Activated T-cell treated with anti-CD3 and anti-CD28 coated beads, Interleukin-2, amount 50 U/mL, for 24 hours (primary cell): ENCODE results near the gene OPHN1.

Experiments
- DNase-seq: peaks from one replicate; pipeline ENCODE4 v3.0.0-alpha.2; 2020
- H3K27ac Mint-ChIP-seq: 2 replicates; pipeline ENCODE4 v1.8.0; 2020; ENCODE audit warnings: mild to moderate bottlenecking, mixed read lengths
- H3K27me3 Mint-ChIP-seq: 2 replicates; pipeline ENCODE4 v1.8.0; 2020; ENCODE audit warnings: mixed read lengths
- H3K36me3 Mint-ChIP-seq: 2 replicates; pipeline ENCODE4 v1.8.0; 2020; ENCODE audit warnings: low read depth, mixed read lengths
- H3K4me1 Mint-ChIP-seq: 2 replicates; pipeline ENCODE4 v1.8.0; 2020; ENCODE audit warnings: low read depth, mixed read lengths
- H3K4me3 Mint-ChIP-seq: 2 replicates; pipeline ENCODE4 v1.8.0; 2020; ENCODE audit warnings: mild to moderate bottlenecking, moderate library complexity, mixed read lengths
- H3K9me3 Mint-ChIP-seq: 2 replicates; pipeline ENCODE4 v1.8.0; 2020; ENCODE audit warnings: mixed read lengths

Gene OPHN1

DNA sequence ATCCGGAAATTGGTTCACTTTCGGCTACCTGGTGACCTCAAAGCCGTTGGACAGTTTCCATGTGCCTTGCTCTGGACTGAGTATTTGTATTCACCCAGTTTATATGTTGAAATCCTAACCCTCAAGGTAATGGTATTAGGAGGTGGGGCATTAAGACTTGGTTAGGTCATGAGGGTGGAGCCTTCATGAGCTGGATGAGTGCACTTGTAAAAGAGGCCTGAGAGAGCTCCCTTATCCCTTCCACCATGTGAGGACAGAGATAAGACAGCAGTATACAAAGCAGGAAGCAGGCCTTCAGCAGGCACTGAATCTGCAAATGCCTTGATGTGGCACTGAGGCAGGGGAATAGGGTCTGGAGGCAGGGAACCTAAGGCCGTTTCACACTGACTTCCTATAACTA lies 5.3 kb upstream of the OPHN1 start:
- peaks cover 72% of the 10 kb centered on the region for H3K27me3 Mint-ChIP-seq
- H3K4me3 Mint-ChIP-seq: no peak overlapping the region
- H3K4me1 Mint-ChIP-seq: peaks cover 10% of the 10 kb centered on the region
- H3K27ac Mint-ChIP-seq: no peak overlapping the region
- DNase-seq: no peak
- no peaks in the 10 kb centered on the region for H3K36me3 Mint-ChIP-seq
- H3K9me3 Mint-ChIP-seq: no peaks in the 10 kb centered on the region

GRCh38 chrX:68433981-68434299 lies 645 bp upstream of the OPHN1 start:
- peaks cover 79% of the 10 kb centered on the region for H3K27me3 Mint-ChIP-seq
- no peaks in the 10 kb centered on the region for H3K36me3 Mint-ChIP-seq
- H3K4me3 Mint-ChIP-seq: peak overlapping the region; percentile 71
- H3K27ac Mint-ChIP-seq: no peak overlapping the region
- peaks cover 5% of the 10 kb centered on the region for H3K4me1 Mint-ChIP-seq
- DNase-seq: no peak
- H3K9me3 Mint-ChIP-seq: no peaks in the 10 kb centered on the region

- DNase-seq: no peak
- Mint-ChIP-seq H3K36me3 (no peaks in the 10 kb centered on the region), H3K9me3 (no peaks in the 10 kb centered on the region), H3K27ac (no peak overlapping the region), H3K27me3 (peaks cover 83% of the 10 kb centered on the region), H3K4me3 (peak overlapping the region; percentile 71), H3K4me1 (peaks cover 5% of the 10 kb centered on the region)
Measured at GRCh38 chrX:68432648-68433047, 647 bp downstream of the OPHN1 start.

DNA sequence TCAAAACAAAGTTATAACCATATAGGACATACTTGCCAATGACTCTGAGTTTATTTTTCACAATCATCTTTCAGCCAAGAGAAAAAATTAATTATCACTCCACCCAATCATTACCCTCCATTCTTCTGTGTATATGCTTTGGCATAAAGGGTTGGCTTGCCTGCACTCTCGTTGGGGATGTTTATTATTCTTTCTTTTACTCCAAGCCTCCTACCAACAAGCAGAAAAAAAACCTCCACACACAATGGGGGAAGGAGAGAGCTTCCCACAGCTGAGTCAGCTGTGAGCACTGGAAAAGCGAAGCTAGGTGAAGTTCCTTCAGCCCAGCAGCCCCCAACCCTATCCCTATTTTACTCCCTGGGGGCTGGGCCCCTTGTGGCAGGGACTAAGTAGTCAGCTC lies 1.5 kb downstream of the OPHN1 start:
- no peaks in the 10 kb centered on the region for H3K9me3 Mint-ChIP-seq
- H3K4me1 Mint-ChIP-seq: peaks cover 5% of the 10 kb centered on the region
- H3K27ac Mint-ChIP-seq: no peak overlapping the region
- H3K4me3 Mint-ChIP-seq: no peak overlapping the region
- no peaks in the 10 kb centered on the region for H3K36me3 Mint-ChIP-seq
- peaks cover 81% of the 10 kb centered on the region for H3K27me3 Mint-ChIP-seq
- no peak for DNase-seq

GRCh38 chrX:68429216-68429615 lies 4.1 kb downstream of the OPHN1 start:
- Mint-ChIP-seq H3K9me3 (no peaks in the 10 kb centered on the region), H3K36me3 (no peaks in the 10 kb centered on the region), H3K4me3 (no peak overlapping the region), H3K27ac (no peak overlapping the region), H3K27me3 (peaks cover 73% of the 10 kb centered on the region), H3K4me1 (peaks cover 5% of the 10 kb centered on the region)
- DNase-seq: no peak

DNA sequence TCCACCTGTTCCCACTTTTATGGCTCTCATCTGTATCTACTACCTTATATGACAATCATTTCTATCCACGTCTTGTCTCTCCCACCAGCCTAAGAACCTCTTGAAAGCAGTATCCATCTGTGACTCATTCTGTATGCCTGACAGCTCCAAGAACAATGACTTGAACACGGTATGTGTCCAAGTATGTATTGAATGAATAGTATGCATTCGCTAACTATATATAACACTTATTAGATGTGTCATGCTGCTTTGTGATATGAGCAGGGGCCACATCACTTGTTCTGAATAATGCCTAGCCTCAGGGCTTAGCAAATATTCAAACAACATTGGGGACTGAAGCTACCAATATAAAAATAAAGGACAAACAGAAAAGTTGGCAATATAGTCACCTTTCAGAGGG lies 4.9 kb downstream of the OPHN1 start:
- H3K27ac Mint-ChIP-seq: no peak overlapping the region
- no peaks in the 10 kb centered on the region for H3K36me3 Mint-ChIP-seq
- H3K27me3 Mint-ChIP-seq: peaks cover 69% of the 10 kb centered on the region
- no peaks in the 10 kb centered on the region for H3K9me3 Mint-ChIP-seq
- no peak for DNase-seq
- H3K4me3 Mint-ChIP-seq: no peak overlapping the region
- peaks cover 5% of the 10 kb centered on the region for H3K4me1 Mint-ChIP-seq

DNA sequence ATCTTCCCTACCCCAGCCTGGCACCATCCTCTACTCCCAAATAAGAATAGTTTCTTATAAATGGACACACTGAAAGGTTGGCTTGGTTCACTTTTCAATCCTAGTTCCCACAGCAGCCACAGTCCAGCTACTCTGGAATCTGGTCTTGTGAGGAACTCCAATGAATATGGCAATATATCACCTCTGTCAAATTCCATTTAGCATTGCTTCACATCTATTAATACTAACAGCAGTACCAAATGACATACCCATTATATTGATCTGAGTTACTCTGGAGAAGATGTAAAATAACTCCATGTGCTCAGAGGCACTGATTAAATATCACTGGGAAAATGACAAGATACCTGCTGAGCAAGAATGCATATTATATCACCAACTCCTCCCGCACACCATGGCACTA lies 8.6 kb downstream of the OPHN1 start:
- DNase-seq: no peak
- H3K36me3 Mint-ChIP-seq: no peaks in the 10 kb centered on the region
- no peak overlapping the region for H3K4me3 Mint-ChIP-seq
- H3K27ac Mint-ChIP-seq: no peak overlapping the region
- H3K4me1 Mint-ChIP-seq: no peaks in the 10 kb centered on the region
- H3K27me3 Mint-ChIP-seq: peaks cover 59% of the 10 kb centered on the region
- H3K9me3 Mint-ChIP-seq: no peaks in the 10 kb centered on the region

DNA sequence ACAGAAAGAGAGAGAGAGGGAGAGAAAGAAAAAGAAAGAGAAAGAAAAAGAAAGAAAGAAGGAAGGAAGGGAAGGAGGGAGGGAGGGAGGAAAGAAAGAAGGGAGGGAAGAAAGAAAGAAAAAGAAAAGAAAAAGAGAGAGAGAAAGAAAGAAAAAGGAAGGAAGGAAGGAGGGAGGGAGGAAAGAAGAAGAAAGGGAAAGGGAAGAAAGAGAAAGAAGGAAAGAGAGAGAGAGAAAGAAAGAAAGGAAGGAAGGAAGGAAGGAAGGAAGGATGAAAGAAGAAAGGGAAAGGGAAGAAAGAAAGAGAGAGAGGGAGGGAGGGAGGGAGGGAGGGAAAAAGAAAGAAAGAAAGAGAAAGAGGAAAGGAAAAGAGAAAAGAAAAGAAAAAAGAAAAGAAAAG lies 10.8 kb downstream of the OPHN1 start:
- Mint-ChIP-seq H3K27me3 (peaks cover 53% of the 10 kb centered on the region), H3K27ac (no peak overlapping the region), H3K4me3 (no peak overlapping the region)

GRCh38 chrX:68421636-68422035 lies 11.7 kb downstream of the OPHN1 start:
- no peak overlapping the region for H3K27ac Mint-ChIP-seq
- no peak overlapping the region for H3K4me3 Mint-ChIP-seq
- no peak for DNase-seq
- H3K27me3 Mint-ChIP-seq: peaks cover 54% of the 10 kb centered on the region
- H3K9me3 Mint-ChIP-seq: no peaks in the 10 kb centered on the region
- no peaks in the 10 kb centered on the region for H3K36me3 Mint-ChIP-seq
- no peaks in the 10 kb centered on the region for H3K4me1 Mint-ChIP-seq

More for the DNA sequence above, 10.8 kb downstream of the OPHN1 start:
- Mint-ChIP-seq H3K9me3 (no peaks in the 10 kb centered on the region), H3K36me3 (no peaks in the 10 kb centered on the region), H3K4me1 (no peaks in the 10 kb centered on the region)
- DNase-seq: no peak

GRCh38 chrX:68420559-68420958 lies 12.7 kb downstream of the OPHN1 start:
- no peak overlapping the region for H3K27ac Mint-ChIP-seq
- no peaks in the 10 kb centered on the region for H3K9me3 Mint-ChIP-seq
- H3K4me1 Mint-ChIP-seq: no peaks in the 10 kb centered on the region
- H3K4me3 Mint-ChIP-seq: no peak overlapping the region
- H3K36me3 Mint-ChIP-seq: no peaks in the 10 kb centered on the region
- DNase-seq: no peak
- H3K27me3 Mint-ChIP-seq: peaks cover 62% of the 10 kb centered on the region

GRCh38 chrX:68419975-68420374 lies 13.3 kb downstream of the OPHN1 start:
- Mint-ChIP-seq H3K36me3 (no peaks in the 10 kb centered on the region), H3K27ac (no peak overlapping the region), H3K27me3 (peaks cover 57% of the 10 kb centered on the region), H3K4me1 (no peaks in the 10 kb centered on the region), H3K4me3 (no peak overlapping the region), H3K9me3 (no peaks in the 10 kb centered on the region)
- DNase-seq: no peak

DNA sequence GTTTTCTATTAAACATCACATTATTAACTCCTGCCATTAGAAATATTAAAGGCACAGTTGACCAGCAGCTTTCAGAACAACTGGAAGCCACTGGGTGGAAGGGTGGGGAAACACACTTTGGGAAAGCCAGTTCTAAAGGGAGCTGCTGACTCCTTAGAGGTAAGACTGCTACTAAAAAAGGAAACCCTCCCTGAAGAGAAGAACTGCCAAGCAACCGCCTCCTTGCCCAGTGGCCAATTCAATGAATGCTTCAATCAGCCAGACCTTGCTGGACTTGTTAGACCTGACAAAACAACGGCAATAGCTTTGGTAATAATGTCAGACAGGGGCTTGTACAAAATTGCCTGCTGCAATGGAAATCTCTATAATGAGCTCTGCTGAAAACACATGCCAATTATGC lies 15.6 kb downstream of the OPHN1 start:
- Mint-ChIP-seq H3K4me1 (no peaks in the 10 kb centered on the region), H3K4me3 (no peak overlapping the region), H3K27me3 (peaks cover 58% of the 10 kb centered on the region), H3K36me3 (no peaks in the 10 kb centered on the region), H3K9me3 (no peaks in the 10 kb centered on the region), H3K27ac (no peak overlapping the region)
- no peak for DNase-seq

- H3K36me3 Mint-ChIP-seq: no peaks in the 10 kb centered on the region
- no peaks in the 10 kb centered on the region for H3K4me1 Mint-ChIP-seq
- no peaks in the 10 kb centered on the region for H3K9me3 Mint-ChIP-seq
- DNase-seq: no peak
- H3K4me3 Mint-ChIP-seq: no peak overlapping the region
- H3K27ac Mint-ChIP-seq: no peak overlapping the region
- peaks cover 58% of the 10 kb centered on the region for H3K27me3 Mint-ChIP-seq
Measured at GRCh38 chrX:68416592-68416991, 16.7 kb downstream of the OPHN1 start.

GRCh38 chrX:68415316-68415715 lies 18.0 kb downstream of the OPHN1 start:
- H3K27ac Mint-ChIP-seq: no peak overlapping the region
- no peak for DNase-seq

DNA sequence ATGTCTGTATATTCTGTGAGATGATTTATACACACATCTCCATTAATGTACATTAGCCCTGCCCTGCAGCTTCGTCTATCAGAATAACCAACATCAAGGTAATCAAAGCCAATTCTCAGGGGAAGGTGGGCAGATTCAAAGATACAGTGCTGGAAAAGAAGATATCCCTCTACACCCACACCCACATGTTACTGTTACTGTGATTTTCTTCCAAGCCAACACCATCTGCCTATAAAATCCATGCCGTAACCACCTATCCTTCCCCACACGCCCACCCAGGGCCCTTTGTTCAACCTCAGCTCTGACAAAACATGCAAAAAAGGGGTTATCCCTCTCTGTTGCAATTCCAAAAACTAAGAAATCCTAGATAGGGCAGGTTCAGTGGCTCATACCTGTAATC lies 20.0 kb downstream of the OPHN1 start:
- DNase-seq: no peak
- Mint-ChIP-seq H3K9me3 (no peaks in the 10 kb centered on the region), H3K27me3 (peaks cover 50% of the 10 kb centered on the region), H3K4me3 (no peak overlapping the region), H3K36me3 (no peaks in the 10 kb centered on the region), H3K4me1 (no peaks in the 10 kb centered on the region), H3K27ac (no peak overlapping the region)

More at GRCh38 chrX:68415316-68415715, 18.0 kb downstream of the OPHN1 start:
- H3K4me3 Mint-ChIP-seq: no peak overlapping the region
- H3K27me3 Mint-ChIP-seq: peaks cover 55% of the 10 kb centered on the region
- no peaks in the 10 kb centered on the region for H3K9me3 Mint-ChIP-seq
- H3K36me3 Mint-ChIP-seq: no peaks in the 10 kb centered on the region
- no peaks in the 10 kb centered on the region for H3K4me1 Mint-ChIP-seq

GRCh38 chrX:68411729-68412128 lies 21.6 kb downstream of the OPHN1 start:
- Mint-ChIP-seq H3K4me3 (no peak overlapping the region), H3K27me3 (peaks cover 47% of the 10 kb centered on the region), H3K36me3 (no peaks in the 10 kb centered on the region), H3K27ac (no peak overlapping the region), H3K9me3 (no peaks in the 10 kb centered on the region), H3K4me1 (no peaks in the 10 kb centered on the region)
- no peak for DNase-seq
